Subcutaneous adipose tissue (tissue), 4 donors: ENCODE data around the gene MOB3A. TPM values are rescaled to one million over a fixed set of nuclear protein-coding genes. Genes with fewer than 3 reads are reported as not detected.

Experiments
- total RNA-seq, 4 donors: library from RNA; depleted of rRNA; stranded (reverse); fragments of >200 nt; gene quantifications; one replicate each; pipeline ENCODE4 v1.1.0, GENCODE V29; 2016
- TF ChIP-seq, protein P1 (sequence below): fragments of 450-650 bp; IDR thresholded peaks from one replicate; pipeline ENCODE4 v1.5.1; 2016; ENCODE audit warnings: low read depth, mild to moderate bottlenecking, control low read depth, antibody characterized with exemption, moderate library complexity

The MOB3A gene
- total RNA-seq, 4 donors from 2014 or later, result 27.9 to 53.3 (median 46.5) TPM

DNA sequence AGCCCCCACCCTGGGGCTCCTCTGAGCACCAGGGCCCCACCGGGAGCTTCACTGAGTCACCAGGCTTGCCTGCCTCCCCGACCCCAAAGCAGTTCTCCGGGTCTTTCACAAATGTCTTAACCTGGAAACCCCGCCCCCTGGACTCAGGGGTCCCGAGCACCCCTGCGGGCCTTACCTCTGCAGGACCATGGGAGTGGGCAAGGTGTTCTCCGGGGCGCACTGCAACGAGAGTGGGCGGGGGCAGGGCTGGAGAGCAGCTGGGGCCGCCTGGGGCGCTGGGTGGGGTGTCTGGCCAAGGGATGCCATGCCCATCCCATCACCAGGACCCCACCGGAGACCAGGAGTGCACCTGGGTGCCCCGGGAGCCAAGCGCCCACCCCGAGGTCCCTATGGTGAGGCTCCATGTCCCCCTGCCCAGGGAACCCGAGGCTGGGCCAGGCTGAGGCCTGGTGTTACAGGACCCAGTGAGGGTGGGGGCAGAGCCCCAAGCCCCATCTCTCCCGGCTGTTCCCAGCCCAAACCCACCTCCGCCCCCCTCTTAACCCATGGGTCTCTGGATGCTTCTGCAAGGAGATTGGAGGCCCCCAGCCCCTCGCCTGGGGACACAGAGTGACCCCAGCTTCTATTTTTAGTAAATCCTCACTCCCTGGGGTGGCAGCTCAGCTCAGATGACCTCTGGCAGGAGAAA lies 56.0 kb downstream of the MOB3A start:
- TF ChIP-seq, protein P1, sequence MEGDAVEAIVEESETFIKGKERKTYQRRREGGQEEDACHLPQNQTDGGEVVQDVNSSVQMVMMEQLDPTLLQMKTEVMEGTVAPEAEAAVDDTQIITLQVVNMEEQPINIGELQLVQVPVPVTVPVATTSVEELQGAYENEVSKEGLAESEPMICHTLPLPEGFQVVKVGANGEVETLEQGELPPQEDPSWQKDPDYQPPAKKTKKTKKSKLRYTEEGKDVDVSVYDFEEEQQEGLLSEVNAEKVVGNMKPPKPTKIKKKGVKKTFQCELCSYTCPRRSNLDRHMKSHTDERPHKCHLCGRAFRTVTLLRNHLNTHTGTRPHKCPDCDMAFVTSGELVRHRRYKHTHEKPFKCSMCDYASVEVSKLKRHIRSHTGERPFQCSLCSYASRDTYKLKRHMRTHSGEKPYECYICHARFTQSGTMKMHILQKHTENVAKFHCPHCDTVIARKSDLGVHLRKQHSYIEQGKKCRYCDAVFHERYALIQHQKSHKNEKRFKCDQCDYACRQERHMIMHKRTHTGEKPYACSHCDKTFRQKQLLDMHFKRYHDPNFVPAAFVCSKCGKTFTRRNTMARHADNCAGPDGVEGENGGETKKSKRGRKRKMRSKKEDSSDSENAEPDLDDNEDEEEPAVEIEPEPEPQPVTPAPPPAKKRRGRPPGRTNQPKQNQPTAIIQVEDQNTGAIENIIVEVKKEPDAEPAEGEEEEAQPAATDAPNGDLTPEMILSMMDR, result no peak

DNA sequence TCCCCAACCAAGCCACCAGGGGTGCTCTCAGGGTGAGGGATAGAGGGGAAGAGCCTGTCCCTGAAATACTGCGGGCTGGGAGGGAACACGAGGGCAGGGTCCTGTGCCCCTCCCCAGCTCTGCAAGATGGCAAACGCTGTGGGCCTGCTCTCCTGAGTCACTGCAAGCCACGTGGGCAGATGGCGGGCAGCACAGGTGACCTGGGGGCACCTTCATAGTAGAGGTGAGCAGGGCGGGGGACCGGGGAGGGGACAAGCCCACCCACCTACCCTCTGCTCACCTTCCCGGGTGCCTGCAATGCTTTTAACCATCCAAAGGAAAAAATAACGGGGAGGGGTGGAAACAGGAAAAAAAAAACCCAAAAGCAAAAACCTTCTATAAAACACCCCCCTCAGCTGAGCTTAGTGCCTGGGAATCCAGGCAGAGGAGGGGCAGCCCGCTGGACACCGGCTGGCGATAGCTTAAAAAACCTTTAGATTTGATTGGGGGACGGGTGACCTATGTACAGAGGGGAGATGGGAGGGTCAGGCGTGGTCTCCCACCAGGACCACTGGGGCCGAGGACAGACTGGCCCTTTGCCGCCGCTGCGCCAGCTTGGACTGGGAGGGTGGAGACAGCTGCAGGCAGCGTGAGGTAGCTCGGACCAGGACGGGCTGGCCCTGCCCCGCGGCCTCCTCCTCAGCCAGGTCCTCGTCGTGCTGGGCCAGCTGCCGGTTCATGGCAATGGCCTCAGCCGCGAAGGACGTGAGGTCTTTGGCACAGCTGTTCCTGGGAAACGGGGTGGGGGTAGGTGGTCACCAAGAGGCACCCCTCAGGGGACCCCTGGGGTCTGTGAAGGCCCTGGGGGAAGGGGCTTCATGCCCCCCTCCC lies 56.8 kb downstream of the MOB3A start:
- TF ChIP-seq, protein P1, result no peak

DNA sequence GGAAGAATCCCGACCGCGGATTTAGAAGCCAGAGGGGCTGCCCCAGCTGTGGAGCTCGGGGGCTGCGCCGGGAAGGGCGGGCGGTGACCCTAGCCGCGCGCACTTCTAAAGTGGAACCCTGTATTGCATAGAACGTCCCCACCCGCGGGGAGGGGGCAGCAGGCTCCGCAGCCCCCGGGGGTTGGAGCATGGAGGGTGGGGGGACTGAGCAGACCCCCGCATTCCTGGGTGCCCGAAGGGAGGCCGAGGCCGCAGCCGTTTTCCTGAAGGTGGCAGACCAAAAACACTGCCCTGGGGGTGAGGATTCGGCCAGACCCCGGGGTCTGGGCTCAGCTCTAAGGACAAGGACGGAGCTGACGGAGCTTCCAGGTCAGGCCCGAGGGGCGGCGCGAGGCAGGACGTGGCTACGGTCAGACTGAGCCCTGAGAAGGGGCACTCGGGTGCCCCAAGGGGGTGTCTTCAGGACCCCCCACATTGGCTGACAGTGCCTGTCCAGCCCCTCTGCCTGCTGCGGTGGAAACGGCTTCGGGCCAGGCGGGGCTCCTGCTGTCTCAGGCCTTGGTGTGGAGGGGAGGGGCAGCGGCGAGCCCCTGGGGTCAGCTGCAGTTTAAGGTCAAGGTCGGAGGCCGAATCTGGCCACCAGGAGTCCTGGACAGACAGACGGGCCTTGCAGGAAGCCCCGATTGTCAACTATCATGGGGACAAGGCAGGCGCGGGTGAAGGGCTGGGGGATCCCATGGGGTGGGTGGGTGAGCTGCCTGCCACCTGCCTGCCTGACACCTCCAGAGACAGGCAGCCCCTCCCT lies 57.6 kb downstream of the MOB3A start:
- TF ChIP-seq, protein P1, result no peak

DNA sequence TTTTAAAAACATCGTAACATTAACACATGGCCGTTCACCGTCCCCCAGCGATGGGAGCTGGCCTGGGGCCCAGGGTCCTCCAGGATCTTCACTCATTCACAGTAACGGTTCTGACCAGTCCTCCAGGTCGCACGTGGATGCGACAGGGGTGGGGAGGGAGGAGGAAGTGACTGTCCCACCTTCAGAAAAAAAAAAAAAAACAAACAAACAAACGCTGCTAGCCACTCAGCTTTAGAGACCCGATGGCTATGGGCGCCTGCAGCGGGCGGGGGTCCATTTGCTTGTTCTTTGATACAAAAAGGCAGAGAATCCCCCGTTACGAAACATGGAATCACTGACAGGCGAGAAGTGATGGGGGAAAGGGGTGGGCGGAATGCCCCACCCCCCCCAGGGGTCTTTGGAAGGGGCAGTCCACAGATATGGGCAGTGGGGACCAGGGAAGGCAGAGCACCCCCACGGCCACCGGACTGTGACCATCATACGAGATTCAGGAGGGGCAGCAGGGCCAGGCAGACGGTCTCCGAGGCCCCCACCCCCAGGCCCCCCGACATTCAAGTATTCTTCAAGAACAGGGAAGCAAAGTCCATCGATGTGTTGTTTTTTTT lies 58.4 kb downstream of the MOB3A start:
- TF ChIP-seq, protein P1, result no peak

DNA sequence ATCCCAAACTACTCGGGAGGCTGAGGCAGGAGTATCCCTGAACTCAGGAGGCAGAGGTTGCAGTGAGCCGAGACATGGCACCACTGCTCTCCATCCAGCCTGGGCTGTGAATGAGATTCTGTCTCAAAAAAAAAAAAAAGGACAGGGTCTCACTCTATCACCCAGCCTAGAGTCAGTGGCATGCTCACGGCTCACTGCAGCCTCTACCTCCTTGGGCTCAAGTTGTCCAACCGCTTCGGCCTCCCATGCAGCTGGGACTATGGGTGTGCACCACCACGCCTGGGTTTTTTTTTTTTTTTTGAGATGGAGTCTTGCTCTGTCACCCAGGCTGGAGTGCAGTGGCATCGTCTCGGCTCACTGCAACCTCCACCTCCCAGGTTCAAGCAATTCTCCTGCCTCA lies 59.7 kb downstream of the MOB3A start:
- TF ChIP-seq, protein P1, result no peak

DNA sequence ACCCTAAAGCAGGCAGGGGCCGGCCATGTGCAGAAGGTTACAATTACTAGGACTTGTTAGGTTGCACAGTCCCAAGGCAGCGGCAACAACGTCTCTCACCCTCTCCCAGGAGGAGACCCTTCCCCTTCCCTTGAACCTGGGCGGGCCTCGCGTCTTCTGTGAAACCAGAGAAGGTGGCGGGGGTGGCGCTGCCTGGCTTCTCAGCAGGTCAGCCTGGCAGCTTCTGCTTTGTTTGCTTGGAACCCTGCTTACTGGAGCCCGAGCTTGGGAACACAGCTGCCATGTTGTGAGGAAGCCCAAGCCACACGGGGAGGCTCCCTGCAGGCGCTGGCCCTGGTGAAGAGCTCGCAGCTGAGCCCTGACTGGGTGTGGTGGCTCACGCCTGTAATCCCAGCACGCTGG lies 60.5 kb downstream of the MOB3A start:
- TF ChIP-seq, protein P1, result no peak
